HCT116 (cell line): ENCODE data around the gene RSPO4. TPM values are rescaled to one million over a fixed set of nuclear protein-coding genes. Genes with fewer than 3 reads are reported as not detected.

Experiments
- ATAC-seq: fragments of 200-7000 bp; cut with Tn5 transposase; 2 replicates; pipeline ENCODE4 v1.9.1; 2020; ENCODE audit warnings: mild to moderate bottlenecking, moderate library complexity
- BruUV-seq: library from RNA; stranded (reverse); fragments of 400-500 nt; replicated peaks from 2 replicates; lab custom pipeline; 2021; lab: Mats Ljungman, UMichigan
- CTCF ChIA-PET: fragments of 300-600 bp; sonication (Branson Sonifier 250); formaldehyde crosslinking; loops from one replicate; lab custom pipeline; 2021; ENCODE audit warnings: antibody characterized with exemption; lab: Charles Lee
- POLR2A ChIA-PET: fragments of 300-600, 350-600 bp; sonication (Branson Sonifier 250); formaldehyde crosslinking; loops from one replicate; lab custom pipeline; 2021; ENCODE audit warnings: antibody characterized with exemption; lab: Charles Lee
- RAD21 ChIA-PET, 2 experiments: fragments of 300-600 bp; sonication (Branson Sonifier 250); formaldehyde crosslinking; loops; one replicate each; lab custom pipeline; 2023; ENCODE audit warnings: low total read pairs in 2 of 2; ENCODE audit not compliant: uncharacterized antibody in 2 of 2, unreplicated experiment in 2 of 2, low non-redundant PET in 1 of 2; lab: Charles Lee
- DNase-seq: peaks from one replicate; pipeline ENCODE4 v3.0.0-alpha.2; 2010; ENCODE audit warnings: low read depth, low spot score
- H2AFZ ChIP-seq: fragments of 200-600 bp; shearing (Covaris generic), sonication (generic); 2 replicates; pipeline ENCODE4 v1.6.1; 2017; ENCODE audit warnings: low read depth, mixed run types, mixed read lengths, antibody characterized with exemption, low read length; ENCODE audit not compliant: poor library complexity, severe bottlenecking
- H3K27ac ChIP-seq: 2 replicates; pipeline ENCODE4 v1.5.1; 2012; ENCODE audit warnings: low read depth, low read length
- H3K27me3 ChIP-seq: fragments of 200-600 bp; sonication (generic); 2 replicates; pipeline ENCODE4 v1.6.1; 2016; ENCODE audit warnings: mixed run types, low read length, mixed read lengths; ENCODE audit not compliant: insufficient read depth
- H3K36me3 ChIP-seq, 2 experiments: fragments of 200-500 bp in 1 of 2; fragments of 200-600 bp in 1 of 2; sonication (Bioruptor generic) in 1 of 2; sonication (generic) in 1 of 2; 2 replicates each; pipeline versions ENCODE4 v1.5.1 to v1.6.1; 2014 to 2016; ENCODE audit warnings: low read length in 2 of 2, inconsistent platforms in 1 of 2, mixed read lengths in 1 of 2, mixed run types in 1 of 2; ENCODE audit not compliant: insufficient read depth in 2 of 2, control insufficient read depth in 1 of 2
- H3K4me1 ChIP-seq, 2 experiments: fragments of 200-600 bp in 1 of 2; sonication (generic) in 1 of 2; 2 replicates each; pipeline versions ENCODE4 v1.5.1 to v1.6.1; 2012 to 2017; ENCODE audit warnings: low read length in 2 of 2, inconsistent platforms in 1 of 2, mild to moderate bottlenecking in 1 of 2, mixed read lengths in 1 of 2, mixed run types in 1 of 2, moderate library complexity in 1 of 2; ENCODE audit not compliant: insufficient read depth in 2 of 2, control insufficient read depth in 1 of 2
- H3K4me2 ChIP-seq: fragments of 200-600 bp; sonication (generic); 2 replicates; pipeline ENCODE4 v1.6.1; 2017; ENCODE audit warnings: mixed run types, low read length, mixed read lengths
- H3K4me3 ChIP-seq, 2 experiments: fragments of 200-600 bp in 1 of 2; sonication (generic) in 1 of 2; replicated peaks in 1 of 2; 2 replicates each; pipeline ENCODE4 v1.5.1; 2011 to 2016; ENCODE audit warnings: low read length in 2 of 2, control low read depth in 1 of 2, low read depth in 1 of 2, mild to moderate bottlenecking in 1 of 2, mixed read lengths in 1 of 2, mixed run types in 1 of 2
- H3K79me2 ChIP-seq: fragments of 200-600 bp; sonication (generic); 2 replicates; pipeline ENCODE4 v1.6.1; 2017; ENCODE audit warnings: mild to moderate bottlenecking, mixed run types, low read length, moderate library complexity, mixed read lengths; ENCODE audit not compliant: insufficient read depth
- H3K9ac ChIP-seq: fragments of 200-600 bp; sonication (generic); 2 replicates; pipeline ENCODE4 v1.6.1; 2016; ENCODE audit warnings: low read length, mixed read lengths
- H3K9me2 ChIP-seq: fragments of 200-600 bp; sonication (generic), shearing (Covaris generic); 2 replicates; pipeline ENCODE4 v1.6.1; 2017; ENCODE audit warnings: mixed run types, mild to moderate bottlenecking, moderate library complexity; ENCODE audit not compliant: insufficient read depth
- H3K9me3 ChIP-seq, 2 experiments: fragments of 200-500 bp in 1 of 2; fragments of 200-600 bp in 1 of 2; sonication (Bioruptor generic) in 1 of 2; sonication (generic) in 1 of 2; 2 replicates each; pipeline ENCODE4 v1.6.1; 2014 to 2017; ENCODE audit warnings: low read length in 2 of 2, mixed read lengths in 2 of 2, inconsistent platforms in 1 of 2, low read depth in 1 of 2, mild to moderate bottlenecking in 1 of 2, mixed run types in 1 of 2, moderate library complexity in 1 of 2; ENCODE audit not compliant: control insufficient read depth in 1 of 2, insufficient read depth in 1 of 2
- H4K20me1 ChIP-seq: fragments of 200-600 bp; sonication (generic), shearing (Covaris generic); 2 replicates; pipeline ENCODE4 v1.6.1; 2017; ENCODE audit warnings: mixed run types, mild to moderate bottlenecking, moderate library complexity; ENCODE audit not compliant: insufficient read depth
- ATF3 ChIP-seq: IDR thresholded peaks from 2 replicates; pipeline ENCODE4 v1.6.1; 2012
- CBX3 ChIP-seq: IDR thresholded peaks from 2 replicates; pipeline ENCODE4 v1.6.1; 2012; ENCODE audit warnings: low read depth
- CEBPB ChIP-seq: IDR thresholded peaks from 2 replicates; pipeline ENCODE4 v1.6.1; 2012; ENCODE audit warnings: low read depth
- CTCF ChIP-seq, 3 experiments: fragments of 200-600 bp in 1 of 3; sonication (generic) in 1 of 3; IDR thresholded peaks in 2 of 3; conservative IDR thresholded peaks in 1 of 3; 2 replicates each; pipeline ENCODE4 v1.5.1; 2012 to 2017; ENCODE audit warnings: low read depth in 2 of 3, low read length in 2 of 3, antibody characterized with exemption in 1 of 3, borderline replicate concordance in 1 of 3, control low read depth in 1 of 3, mild to moderate bottlenecking in 1 of 3, mixed read lengths in 1 of 3, mixed run types in 1 of 3, moderate library complexity in 1 of 3; ENCODE audit not compliant: insufficient read depth in 1 of 3
- EGR1 ChIP-seq: IDR thresholded peaks from 2 replicates; pipeline ENCODE4 v1.6.1; 2012; ENCODE audit warnings: low read depth
- ELF1 ChIP-seq: IDR thresholded peaks from 2 replicates; pipeline ENCODE4 v1.6.1; 2012; ENCODE audit warnings: low read depth, borderline replicate concordance
- EZH2phosphoT487 ChIP-seq: fragments of 200-600 bp; IDR thresholded peaks from 2 replicates; pipeline ENCODE4 v1.6.1; 2018; ENCODE audit warnings: antibody characterized with exemption, borderline replicate concordance
- FOSL1 ChIP-seq: IDR thresholded peaks from 2 replicates; pipeline ENCODE4 v1.6.1; 2012; ENCODE audit warnings: low read depth
- MAX ChIP-seq: IDR thresholded peaks from 2 replicates; pipeline ENCODE4 v1.6.1; 2012
- POLR2A ChIP-seq: IDR thresholded peaks from 2 replicates; pipeline ENCODE4 v1.7.0; 2011; ENCODE audit warnings: borderline replicate concordance; ENCODE audit not compliant: insufficient read depth, insufficient read length; ENCODE audit errors: extremely low read depth
- RAD21 ChIP-seq: IDR thresholded peaks from 2 replicates; pipeline ENCODE4 v1.6.1; 2012; ENCODE audit warnings: low read depth, mild to moderate bottlenecking
- REST ChIP-seq: IDR thresholded peaks from 2 replicates; pipeline ENCODE4 v1.6.1; 2012; ENCODE audit warnings: low read depth
- SIN3A ChIP-seq: IDR thresholded peaks from 2 replicates; pipeline ENCODE4 v1.6.1; 2012; ENCODE audit warnings: low read depth
- SP1 ChIP-seq: IDR thresholded peaks from 2 replicates; pipeline ENCODE4 v1.6.1; 2012; ENCODE audit warnings: low read depth
- YY1 ChIP-seq: IDR thresholded peaks from 2 replicates; pipeline ENCODE4 v1.6.1; 2011; ENCODE audit warnings: low read length, low read depth, moderate library complexity, mild to moderate bottlenecking; ENCODE audit not compliant: insufficient replicate concordance; ENCODE audit errors: extremely low read depth
- intact Hi-C: fragments of 100-400 bp; cut with micrococcal nuclease; formaldehyde crosslinking; loops from 2 replicates; pipeline ENCODE4 v1.10.0; 2022
- total RNA-seq: library from RNA; stranded (reverse); gene quantifications from one replicate; pipeline ENCODE4 v1.2.1, GENCODE V29; 2021; ENCODE audit not compliant: unreplicated experiment

Gene RSPO4
- total RNA-seq, 1 experiment from 2014 or later: 0.84 TPM

GRCh38 chr20:958936-959815 is 42.9 kb downstream of the RSPO4 start:
- no peak for TF ChIP-seq EGR1
- no peak for TF ChIP-seq YY1
- no peak for TF ChIP-seq RAD21
- TF ChIP-seq CBX3: no peak
- no peak for TF ChIP-seq ATF3
- TF ChIP-seq POLR2A: no peak
- no peak for TF ChIP-seq CTCF (IDR thresholded peaks at IDR 0.05 in 2 of 3, conservative IDR thresholded peaks at IDR 0.05 in 1 of 3; ENCODE audit: borderline replicate concordance in 1 of 3, insufficient read depth in 1 of 3, low read depth in 2 of 3, low read length in 2 of 3)
- TF ChIP-seq SP1: no peak
- no peak for TF ChIP-seq EZH2phosphoT487
- TF ChIP-seq SIN3A: no peak
- TF ChIP-seq ELF1: no peak
- no peak for TF ChIP-seq MAX
- no peak for TF ChIP-seq FOSL1
- no peak for TF ChIP-seq REST
- TF ChIP-seq CEBPB: no peak
- Histone ChIP-seq H3K27ac (no peak overlapping the region), H3K4me3 (no peak overlapping the region), H3K4me2 (no peak overlapping the region), H3K27me3 (no peaks in the 10 kb centered on the region), H3K79me2 (no peaks in the 10 kb centered on the region), H3K4me1 (peaks cover under 1 to 6% of the 10 kb centered on the region in 2 experiments; a peak in 3 of 4 replicates), H3K9me2 (no peaks in the 10 kb centered on the region), H3K36me3 (no peaks in the 10 kb centered on the region), H4K20me1 (no peaks in the 10 kb centered on the region), H2AFZ (no peak overlapping the region), H3K9ac (no peak overlapping the region), H3K9me3 (no peaks in the 10 kb centered on the region)
- ChIA-PET POLR2A (interaction anchor here (2.1 kb wide), 1 partner anchor 9 kb away, joined by 4 read pairs; no protein-coding TSS in a partner anchor), RAD21 (interaction anchor here in 1 of 2 experiments (0.7 kb wide), 1 partner anchor 140 kb away, joined by 3 read pairs; no protein-coding TSS in a partner anchor), CTCF (interaction anchor here (2.5 to 6.9 kb wide), 2 partner anchors 143 to 149 kb away, joined by 9 to 181 read pairs; no protein-coding TSS in a partner anchor)
- no TSS peak for BruUV-seq
- intact Hi-C loops: loop anchor here (10.0 kb wide), 1 partner anchor 394 kb away; no protein-coding TSS in a partner anchor
- ATAC-seq (no peak), DNase-seq (no peak)
